ENCODE data around the gene DPH3. TPM values are rescaled to one million over a fixed set of nuclear protein-coding genes. Genes with fewer than 3 reads are reported as not detected.

Gene DPH3
- total and polyA plus RNA-seq, 2 experiments from 2014 or later, result 36.9 to 51.8 TPM

DNA sequence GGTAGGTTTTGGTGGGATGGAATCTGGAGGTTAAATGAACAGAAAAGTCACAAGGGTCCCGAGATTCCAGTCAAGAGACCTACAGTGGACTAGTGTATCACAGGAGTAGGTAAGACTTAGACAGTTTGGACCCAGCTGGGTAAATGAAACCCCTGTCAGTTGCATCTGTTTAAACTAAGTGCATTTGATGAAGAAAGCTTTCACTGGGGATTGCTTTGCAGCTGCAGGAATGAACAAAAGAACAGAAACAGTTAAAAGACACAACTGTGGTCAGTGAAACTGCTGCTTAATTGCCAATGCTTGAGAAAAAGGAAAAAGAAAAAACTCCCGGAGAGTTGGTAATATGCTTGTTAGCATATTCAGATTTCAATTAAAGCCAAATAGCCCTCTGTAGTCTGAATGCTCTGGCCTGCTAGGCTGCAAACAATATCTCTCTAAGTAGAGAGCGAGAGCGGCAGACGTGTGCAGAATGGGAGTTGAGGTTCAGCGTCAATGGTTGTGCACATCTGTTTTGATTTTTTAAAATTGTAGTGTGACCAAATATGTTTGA is 37.4 kb upstream of the DPH3 start:
- H3K27ac ChIP-seq, result no peak overlapping the region

DNA sequence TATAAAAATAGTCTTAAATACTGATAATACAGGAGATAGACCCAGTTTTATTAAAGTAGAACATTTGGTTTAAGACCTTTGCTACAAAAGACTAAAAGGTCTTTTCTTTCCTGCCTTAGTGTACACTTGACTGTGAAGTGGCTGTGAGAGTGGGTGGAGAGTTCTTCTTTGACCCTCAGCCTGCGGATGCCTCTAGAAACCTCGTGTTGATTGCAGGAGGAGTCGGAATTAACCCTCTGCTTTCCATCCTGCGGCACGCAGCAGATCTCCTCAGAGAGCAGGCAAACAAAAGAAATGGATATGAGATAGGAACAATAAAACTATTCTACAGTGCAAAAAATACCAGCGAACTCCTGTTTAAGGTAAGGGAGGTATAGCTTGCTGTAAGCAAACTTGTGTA is 36.8 kb upstream of the DPH3 start:
- Histone ChIP-seq H3K9me3 (ENCODE audit: low read depth) (no peaks in the 10 kb centered on the region), H3K4me3 (no peak overlapping the region), H3K27me3 (no peaks in the 10 kb centered on the region), H3K36me3 (replicated peaks; ENCODE audit: insufficient read depth, low read depth) (no peaks in the 10 kb centered on the region), H2AFZ (no peak overlapping the region), H4K20me1 (ENCODE audit: insufficient read depth, poor library complexity, severe bottlenecking) (no peaks in the 10 kb centered on the region), H3K79me2 (no peaks in the 10 kb centered on the region), H3K4me1 (ENCODE audit: insufficient read depth) (peaks cover 9% of the 10 kb centered on the region), H3K9me2 (replicated peaks; ENCODE audit: insufficient read depth) (no peaks in the 10 kb centered on the region), H3K27ac (no peak overlapping the region), H3K4me2 (no peak overlapping the region)
- 66% methylated on average over 6 of the region's 6 CpGs for WGBS (ENCODE audit: low lambda C conversion rate, missing lambda C conversion rate)
- no peak for DNase-seq (ENCODE audit: low spot score)
- no peak for TF ChIP-seq EZH2 (IDR thresholded peaks at IDR 0.05; ENCODE audit: borderline replicate concordance)

More for the DNA sequence above, 37.4 kb upstream of the DPH3 start:
- Histone ChIP-seq H3K4me1 (ENCODE audit: insufficient read depth) (peaks cover 9% of the 10 kb centered on the region), H3K4me2 (no peak overlapping the region), H4K20me1 (ENCODE audit: insufficient read depth, poor library complexity, severe bottlenecking) (no peaks in the 10 kb centered on the region), H2AFZ (no peak overlapping the region), H3K9me2 (replicated peaks; ENCODE audit: insufficient read depth) (no peaks in the 10 kb centered on the region), H3K36me3 (replicated peaks; ENCODE audit: insufficient read depth, low read depth) (no peaks in the 10 kb centered on the region), H3K9me3 (ENCODE audit: low read depth) (no peaks in the 10 kb centered on the region), H3K79me2 (no peaks in the 10 kb centered on the region), H3K27me3 (no peaks in the 10 kb centered on the region), H3K4me3 (no peak overlapping the region)
- 74% methylated on average over 6 of the region's 6 CpGs for WGBS (ENCODE audit: low lambda C conversion rate, missing lambda C conversion rate)
- TF ChIP-seq EZH2phosphoT487 (IDR thresholded peaks at IDR 0.05; ENCODE audit: low read depth, severe bottlenecking, unreplicated experiment) (no peak), EZH2 (IDR thresholded peaks at IDR 0.05; ENCODE audit: borderline replicate concordance) (no peak)
- TF ChIP-seq, protein P1, sequence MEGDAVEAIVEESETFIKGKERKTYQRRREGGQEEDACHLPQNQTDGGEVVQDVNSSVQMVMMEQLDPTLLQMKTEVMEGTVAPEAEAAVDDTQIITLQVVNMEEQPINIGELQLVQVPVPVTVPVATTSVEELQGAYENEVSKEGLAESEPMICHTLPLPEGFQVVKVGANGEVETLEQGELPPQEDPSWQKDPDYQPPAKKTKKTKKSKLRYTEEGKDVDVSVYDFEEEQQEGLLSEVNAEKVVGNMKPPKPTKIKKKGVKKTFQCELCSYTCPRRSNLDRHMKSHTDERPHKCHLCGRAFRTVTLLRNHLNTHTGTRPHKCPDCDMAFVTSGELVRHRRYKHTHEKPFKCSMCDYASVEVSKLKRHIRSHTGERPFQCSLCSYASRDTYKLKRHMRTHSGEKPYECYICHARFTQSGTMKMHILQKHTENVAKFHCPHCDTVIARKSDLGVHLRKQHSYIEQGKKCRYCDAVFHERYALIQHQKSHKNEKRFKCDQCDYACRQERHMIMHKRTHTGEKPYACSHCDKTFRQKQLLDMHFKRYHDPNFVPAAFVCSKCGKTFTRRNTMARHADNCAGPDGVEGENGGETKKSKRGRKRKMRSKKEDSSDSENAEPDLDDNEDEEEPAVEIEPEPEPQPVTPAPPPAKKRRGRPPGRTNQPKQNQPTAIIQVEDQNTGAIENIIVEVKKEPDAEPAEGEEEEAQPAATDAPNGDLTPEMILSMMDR (IDR thresholded peaks at IDR 0.05; ENCODE audit: poor library complexity), result no peak
- no peak for DNase-seq (ENCODE audit: low spot score)

DNA sequence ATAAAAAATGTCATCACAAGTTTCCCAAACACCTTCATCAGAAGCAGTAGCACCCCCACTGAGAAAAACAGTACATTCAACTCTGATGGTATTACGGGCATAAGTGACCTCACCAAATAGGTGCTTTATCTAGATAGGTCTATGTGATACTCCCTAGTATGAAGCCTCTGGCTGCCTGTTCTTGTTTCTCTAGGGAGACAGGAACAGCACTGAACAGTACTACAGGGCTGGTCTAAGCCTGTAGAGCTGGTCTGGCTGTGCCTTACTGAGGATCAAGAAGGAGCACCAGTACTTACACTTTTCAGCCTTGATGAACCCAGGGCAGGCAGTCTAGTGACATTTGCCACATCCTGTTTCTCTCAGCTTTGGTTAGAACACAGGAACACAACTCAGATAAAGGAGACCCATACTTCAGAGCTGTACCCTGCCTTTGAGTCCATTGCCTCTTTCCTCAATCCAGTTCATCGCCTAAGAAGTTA is 36.2 kb upstream of the DPH3 start:
- H3K27me3 ChIP-seq, result no peaks in the 10 kb centered on the region
- H3K9me3 ChIP-seq (ENCODE audit: low read depth), result no peaks in the 10 kb centered on the region
- TF ChIP-seq EZH2 (IDR thresholded peaks at IDR 0.05; ENCODE audit: borderline replicate concordance), result no peak
- TF ChIP-seq, protein P1 (IDR thresholded peaks at IDR 0.05; ENCODE audit: poor library complexity), result no peak
- no peak for TF ChIP-seq EZH2phosphoT487 (IDR thresholded peaks at IDR 0.05; ENCODE audit: low read depth, severe bottlenecking, unreplicated experiment)
- H3K36me3 ChIP-seq (replicated peaks; ENCODE audit: insufficient read depth, low read depth), result no peaks in the 10 kb centered on the region
- H3K4me1 ChIP-seq (ENCODE audit: insufficient read depth), result peaks cover 9% of the 10 kb centered on the region
- no peaks in the 10 kb centered on the region for H3K9me2 ChIP-seq (replicated peaks; ENCODE audit: insufficient read depth)
- no peak overlapping the region for H3K4me3 ChIP-seq
- H3K27ac ChIP-seq, result no peak overlapping the region
- H3K4me2 ChIP-seq, result no peak overlapping the region
- H4K20me1 ChIP-seq (ENCODE audit: insufficient read depth, poor library complexity, severe bottlenecking), result no peaks in the 10 kb centered on the region
- 91% methylated on average over 2 of the region's 2 CpGs for WGBS (ENCODE audit: low lambda C conversion rate, missing lambda C conversion rate)
- H3K79me2 ChIP-seq, result no peaks in the 10 kb centered on the region
- no peak for DNase-seq (ENCODE audit: low spot score)
- H2AFZ ChIP-seq, result no peak overlapping the region

DNA sequence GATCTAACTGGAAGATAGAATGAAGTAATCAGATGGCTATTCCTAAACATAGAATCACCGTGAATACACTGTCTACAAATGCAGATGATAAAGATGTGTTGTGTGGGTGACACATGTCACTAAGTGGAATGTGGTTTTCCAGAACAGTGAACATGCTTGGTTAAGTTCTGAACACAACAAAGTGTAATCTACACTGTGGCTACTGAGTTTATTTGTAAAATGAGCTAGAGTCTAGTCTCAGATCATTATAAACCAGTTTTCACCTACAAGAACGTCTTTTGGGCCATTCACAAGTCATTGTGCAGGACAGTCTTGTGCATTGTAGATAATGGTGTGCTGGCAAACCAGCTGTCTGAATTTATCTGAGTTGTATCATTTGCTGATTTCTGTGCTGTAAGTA is 35.6 kb upstream of the DPH3 start:
- no peak for TF ChIP-seq EZH2phosphoT487 (IDR thresholded peaks at IDR 0.05; ENCODE audit: low read depth, severe bottlenecking, unreplicated experiment)
- Histone ChIP-seq H3K4me3 (no peak overlapping the region), H4K20me1 (ENCODE audit: insufficient read depth, poor library complexity, severe bottlenecking) (no peaks in the 10 kb centered on the region), H2AFZ (no peak overlapping the region), H3K9me2 (replicated peaks; ENCODE audit: insufficient read depth) (no peaks in the 10 kb centered on the region), H3K27me3 (no peaks in the 10 kb centered on the region), H3K4me1 (ENCODE audit: insufficient read depth) (peaks cover 9% of the 10 kb centered on the region), H3K36me3 (replicated peaks; ENCODE audit: insufficient read depth, low read depth) (no peaks in the 10 kb centered on the region), H3K79me2 (no peaks in the 10 kb centered on the region), H3K9me3 (ENCODE audit: low read depth) (no peaks in the 10 kb centered on the region), H3K27ac (no peak overlapping the region), H3K4me2 (no peak overlapping the region)
- DNase-seq (ENCODE audit: low spot score), result no peak
- 75% methylated on average over 2 of the region's 2 CpGs for WGBS (ENCODE audit: low lambda C conversion rate, missing lambda C conversion rate)
